Fibroblast of skin of left biceps (primary cell): ENCODE data around the gene AKR1C2.
"Not testable (repeated sequence)": the region's sequence is repeated elsewhere in the genome, so short reads cannot be mapped to it uniquely, and the experiment has no call there.

ENCODE experiments used
- DNase-seq, 2 experiments: peaks; one replicate each; pipeline ENCODE4 v3.0.0-alpha.2; 2013; ENCODE audit warnings: low read depth in 2 of 2

The AKR1C2 gene

GRCh38 chr10:5025461-5025881 lies 21.8 kb upstream of the AKR1C2 start:
- DNase-seq = not testable (repeated sequence)

GRCh38 chr10:5023177-5023805 lies 19.6 kb upstream of the AKR1C2 start:
- no peak for DNase-seq

- DNase-seq = not testable (repeated sequence)
Measured at GRCh38 chr10:5021624-5022290, 18.1 kb upstream of the AKR1C2 start.

GRCh38 chr10:5019770-5020612 lies 16.3 kb upstream of the AKR1C2 start:
- DNase-seq = not testable (repeated sequence)

- not testable (repeated sequence) for DNase-seq
Measured at GRCh38 chr10:5018671-5019277, 15.1 kb upstream of the AKR1C2 start.

- DNase-seq = no peak
Measured at GRCh38 chr10:5018134-5018533, 14.5 kb upstream of the AKR1C2 start.

GRCh38 chr10:5014936-5015335 lies 11.3 kb upstream of the AKR1C2 start:
- DNase-seq = no peak

- not testable (repeated sequence) for DNase-seq
Measured at GRCh38 chr10:5014200-5014910, 10.7 kb upstream of the AKR1C2 start.

GRCh38 chr10:5013385-5013784 lies 9.7 kb upstream of the AKR1C2 start:
- DNase-seq = no peak

- DNase-seq = no peak
Measured at GRCh38 chr10:5012595-5012994, 8.9 kb upstream of the AKR1C2 start.

GRCh38 chr10:5011392-5011791 lies 7.7 kb upstream of the AKR1C2 start:
- DNase-seq = not testable (repeated sequence)

- DNase-seq = not testable (repeated sequence)
Measured at GRCh38 chr10:5010043-5010442, 6.4 kb upstream of the AKR1C2 start.

- not testable (repeated sequence) for DNase-seq
Measured at GRCh38 chr10:5008857-5009548, 5.3 kb upstream of the AKR1C2 start.

- DNase-seq = not testable (repeated sequence)
Measured at GRCh38 chr10:5004501-5004900, 844 bp upstream of the AKR1C2 start.

GRCh38 chr10:5004030-5004385 lies 351 bp upstream of the AKR1C2 start:
- DNase-seq = not testable (repeated sequence)

- DNase-seq = no peak
Measured at GRCh38 chr10:5002013-5002727, 1.5 kb downstream of the AKR1C2 start.

GRCh38 chr10:4998671-4999070 lies 5.0 kb downstream of the AKR1C2 start:
- DNase-seq = no peak

GRCh38 chr10:4994260-4994659 lies 9.4 kb downstream of the AKR1C2 start:
- not testable (repeated sequence) for DNase-seq

- DNase-seq = not testable (repeated sequence)
Measured at GRCh38 chr10:4992564-4992963, 11.1 kb downstream of the AKR1C2 start.

GRCh38 chr10:4991463-4991862 lies 12.2 kb downstream of the AKR1C2 start:
- not testable (repeated sequence) for DNase-seq
